H1 (cell line): ENCODE data around the gene CTTNBP2.

Source experiments
- CREB1 ChIP-seq: IDR thresholded peaks from 2 replicates; pipeline ENCODE4 v1.6.1; 2012; ENCODE audit warnings: inconsistent platforms
- EP300 ChIP-seq, 2 experiments: IDR thresholded peaks; 1 replicate in 1 of 2; 2 replicates in 1 of 2; pipeline ENCODE4 v1.6.1; 2011 to 2012; ENCODE audit warnings: low read depth in 2 of 2, low read length in 2 of 2, mild to moderate bottlenecking in 2 of 2, borderline replicate concordance in 1 of 2, inconsistent platforms in 1 of 2, moderate library complexity in 1 of 2
- POLR2A ChIP-seq, 2 experiments: IDR thresholded peaks; 1 replicate in 1 of 2; 2 replicates in 1 of 2; pipeline ENCODE4 v1.6.1; 2011; ENCODE audit warnings: low read depth in 2 of 2, low read length in 2 of 2, mild to moderate bottlenecking in 2 of 2; ENCODE audit errors: control extremely low read depth in 1 of 2
- TAF1 ChIP-seq: IDR thresholded peaks from 2 replicates; pipeline ENCODE4 v1.6.1; 2011; ENCODE audit warnings: mild to moderate bottlenecking, low read depth, low read length
- TBP ChIP-seq: IDR thresholded peaks from 2 replicates; pipeline ENCODE4 v1.6.1; 2011; ENCODE audit warnings: low read depth, low read length, improper control_type of control experiment
- TF ChIP-seq, protein P1 (sequence below), 3 experiments: IDR thresholded peaks; 1 replicate in 2 of 3; 2 replicates in 1 of 3; pipeline versions ENCODE4 v1.5.1 to v1.6.1; 2011; ENCODE audit warnings: low read length in 3 of 3, mild to moderate bottlenecking in 3 of 3, inconsistent platforms in 2 of 3, low read depth in 1 of 3, moderate library complexity in 1 of 3; ENCODE audit not compliant: insufficient read depth in 1 of 3; ENCODE audit errors: control extremely low read depth in 1 of 3

DNA sequence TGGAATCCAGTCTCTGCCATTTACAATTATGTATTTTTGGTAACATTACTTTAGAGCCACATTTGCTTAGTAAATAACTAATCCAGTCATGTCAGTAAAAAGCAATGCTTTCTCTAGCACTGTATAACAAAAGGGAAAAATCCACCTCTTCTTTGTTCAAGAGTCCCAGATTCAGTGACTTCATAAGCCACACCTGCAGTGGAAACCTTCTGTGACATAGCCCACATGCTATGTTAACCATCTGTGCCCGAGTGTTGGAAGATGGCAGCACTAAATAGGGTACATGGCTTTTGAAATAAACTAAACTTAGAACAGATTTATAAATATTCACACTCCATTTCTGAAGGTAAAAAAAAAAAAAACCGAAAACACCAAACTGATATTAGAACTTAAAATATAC, 83.0 kb downstream of the CTTNBP2 start:
- no peak for TF ChIP-seq CREB1
- no peak for TF ChIP-seq TAF1
- TF ChIP-seq, protein P1, sequence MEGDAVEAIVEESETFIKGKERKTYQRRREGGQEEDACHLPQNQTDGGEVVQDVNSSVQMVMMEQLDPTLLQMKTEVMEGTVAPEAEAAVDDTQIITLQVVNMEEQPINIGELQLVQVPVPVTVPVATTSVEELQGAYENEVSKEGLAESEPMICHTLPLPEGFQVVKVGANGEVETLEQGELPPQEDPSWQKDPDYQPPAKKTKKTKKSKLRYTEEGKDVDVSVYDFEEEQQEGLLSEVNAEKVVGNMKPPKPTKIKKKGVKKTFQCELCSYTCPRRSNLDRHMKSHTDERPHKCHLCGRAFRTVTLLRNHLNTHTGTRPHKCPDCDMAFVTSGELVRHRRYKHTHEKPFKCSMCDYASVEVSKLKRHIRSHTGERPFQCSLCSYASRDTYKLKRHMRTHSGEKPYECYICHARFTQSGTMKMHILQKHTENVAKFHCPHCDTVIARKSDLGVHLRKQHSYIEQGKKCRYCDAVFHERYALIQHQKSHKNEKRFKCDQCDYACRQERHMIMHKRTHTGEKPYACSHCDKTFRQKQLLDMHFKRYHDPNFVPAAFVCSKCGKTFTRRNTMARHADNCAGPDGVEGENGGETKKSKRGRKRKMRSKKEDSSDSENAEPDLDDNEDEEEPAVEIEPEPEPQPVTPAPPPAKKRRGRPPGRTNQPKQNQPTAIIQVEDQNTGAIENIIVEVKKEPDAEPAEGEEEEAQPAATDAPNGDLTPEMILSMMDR (IDR thresholded peaks at IDR 0.05; ENCODE audit: control extremely low read depth in 1 of 3, insufficient read depth in 1 of 3, low read depth in 1 of 3, low read length in 3 of 3), result no peak
- no peak for TF ChIP-seq TBP
- no peak for TF ChIP-seq EP300 (IDR thresholded peaks at IDR 0.05; ENCODE audit: borderline replicate concordance in 1 of 2, low read depth in 2 of 2, low read length in 2 of 2)
- no peak for TF ChIP-seq POLR2A (IDR thresholded peaks at IDR 0.05; ENCODE audit: control extremely low read depth in 1 of 2, low read depth in 2 of 2, low read length in 2 of 2)
